H9 (cell line): ENCODE results near the gene ARHGAP12. TPM values are rescaled to one million over a fixed set of nuclear protein-coding genes. Genes with fewer than 3 reads are reported as not detected.

Experiments used
- DNase-seq: peaks from one replicate; pipeline ENCODE4 v3.0.0-alpha.2; 2017
- H2AFZ ChIP-seq: one replicate; pipeline ENCODE4 v1.6.1; 2013; ENCODE audit warnings: mild to moderate bottlenecking, low read length, control low read depth, moderate library complexity
- H2AK5ac ChIP-seq: 2 replicates; pipeline ENCODE4 v1.6.1; 2013; ENCODE audit warnings: low read length, control low read depth, mixed read lengths; ENCODE audit not compliant: insufficient read length
- H2BK120ac ChIP-seq: one replicate; pipeline ENCODE4 v1.6.1; 2013; ENCODE audit warnings: low read depth, mild to moderate bottlenecking, low read length, control low read depth, inconsistent platforms; ENCODE audit not compliant: poor library complexity, severe bottlenecking
- H2BK12ac ChIP-seq: 2 replicates; pipeline ENCODE4 v1.6.1; 2013; ENCODE audit warnings: low read length, control low read depth, mixed read lengths, low read depth; ENCODE audit not compliant: insufficient read length
- H2BK15ac ChIP-seq: 2 replicates; pipeline ENCODE4 v1.6.1; 2013; ENCODE audit warnings: low read depth, low read length, control low read depth
- H2BK20ac ChIP-seq: one replicate; pipeline ENCODE4 v1.6.1; 2013; ENCODE audit warnings: low read depth, mild to moderate bottlenecking, low read length, control low read depth, inconsistent platforms; ENCODE audit not compliant: poor library complexity, severe bottlenecking
- H2BK5ac ChIP-seq: 2 replicates; pipeline ENCODE4 v1.6.1; 2013; ENCODE audit warnings: low read length, control low read depth, mixed read lengths; ENCODE audit not compliant: insufficient read length
- H3K14ac ChIP-seq: 2 replicates; pipeline ENCODE4 v1.6.1; 2013; ENCODE audit warnings: low read length, control low read depth; ENCODE audit not compliant: insufficient read depth
- H3K18ac ChIP-seq: 2 replicates; pipeline ENCODE4 v1.6.1; 2013; ENCODE audit warnings: low read depth, mild to moderate bottlenecking, mixed read lengths, low read length, control low read depth; ENCODE audit not compliant: insufficient read length
- H3K23ac ChIP-seq: 2 replicates; pipeline ENCODE4 v1.6.1; 2013; ENCODE audit warnings: low read length, control low read depth, mixed read lengths, low read depth; ENCODE audit not compliant: insufficient read length
- H3K23me2 ChIP-seq: 2 replicates; pipeline ENCODE4 v1.6.1; 2013; ENCODE audit warnings: low read depth, mild to moderate bottlenecking, mixed read lengths, low read length, control low read depth; ENCODE audit not compliant: insufficient read length, poor library complexity, severe bottlenecking
- H3K27ac ChIP-seq: 2 replicates; pipeline ENCODE4 v1.5.1; 2013; ENCODE audit warnings: low read length, control low read depth, mixed read lengths, low read depth; ENCODE audit not compliant: insufficient read length
- H3K27me3 ChIP-seq: 2 replicates; pipeline ENCODE4 v1.6.1; 2013; ENCODE audit warnings: low read length, control low read depth, inconsistent platforms; ENCODE audit not compliant: insufficient read depth
- H3K4ac ChIP-seq: 2 replicates; pipeline ENCODE4 v1.6.1; 2013; ENCODE audit warnings: low read depth, mild to moderate bottlenecking, control low read depth, inconsistent platforms, low read length, moderate library complexity
- H3K4me1 ChIP-seq: 2 replicates; pipeline ENCODE4 v1.6.1; 2013; ENCODE audit warnings: low read length, control low read depth, inconsistent platforms; ENCODE audit not compliant: insufficient read depth
- H3K4me2 ChIP-seq: 2 replicates; pipeline ENCODE4 v1.6.1; 2013; ENCODE audit warnings: low read length, control low read depth, mixed read lengths; ENCODE audit not compliant: insufficient read length, insufficient read depth
- H3K56ac ChIP-seq: 2 replicates; pipeline ENCODE4 v1.6.1; 2013; ENCODE audit warnings: low read depth, mild to moderate bottlenecking, mixed read lengths, low read length, control low read depth; ENCODE audit not compliant: insufficient read length
- H3K79me1 ChIP-seq: 2 replicates; pipeline ENCODE4 v1.6.1; 2013; ENCODE audit warnings: low read depth, mild to moderate bottlenecking, moderate library complexity, low read length, control low read depth, inconsistent platforms; ENCODE audit not compliant: insufficient read depth, poor library complexity, severe bottlenecking
- H3K79me2 ChIP-seq: 2 replicates; pipeline ENCODE4 v1.6.1; 2013; ENCODE audit warnings: low read length, control low read depth, inconsistent platforms; ENCODE audit not compliant: insufficient read depth
- H3K9ac ChIP-seq: 2 replicates; pipeline ENCODE4 v1.6.1; 2013; ENCODE audit warnings: low read length, control low read depth, mixed read lengths; ENCODE audit not compliant: insufficient read length; ENCODE audit errors: extremely low read depth
- H3K9me3 ChIP-seq: one replicate; pipeline ENCODE4 v1.6.1; 2013; ENCODE audit warnings: low read depth, low read length, inconsistent platforms; ENCODE audit not compliant: control insufficient read depth
- H3T11ph ChIP-seq: one replicate; pipeline ENCODE4 v1.6.1; 2013; ENCODE audit warnings: mild to moderate bottlenecking, low read length, control low read depth, inconsistent platforms
- H4K20me1 ChIP-seq: one replicate; pipeline ENCODE4 v1.6.1; 2013; ENCODE audit not compliant: control insufficient read depth, insufficient read length, insufficient read depth
- H4K5ac ChIP-seq: 2 replicates; pipeline ENCODE4 v1.6.1; 2013; ENCODE audit warnings: low read depth, mild to moderate bottlenecking, mixed read lengths, low read length, control low read depth; ENCODE audit not compliant: insufficient read length
- H4K8ac ChIP-seq: replicated peaks from 2 replicates; pipeline ENCODE4 v1.6.1; 2013; ENCODE audit warnings: low read length, control low read depth, mixed read lengths, low read depth; ENCODE audit not compliant: insufficient read length
- H4K91ac ChIP-seq: 2 replicates; pipeline ENCODE4 v1.6.1; 2013; ENCODE audit warnings: low read depth, mild to moderate bottlenecking, moderate library complexity, mixed read lengths, low read length, control low read depth; ENCODE audit not compliant: insufficient read length
- H3K27ac Mint-ChIP-seq, 3 experiments: 2 replicates in 2 of 3; 3 replicates in 1 of 3; pipeline ENCODE4 v1.8.0; 2020 to 2021; ENCODE audit warnings: mixed read lengths in 3 of 3, mild to moderate bottlenecking in 1 of 3, moderate library complexity in 1 of 3
- H3K27me3 Mint-ChIP-seq: 2 replicates; pipeline ENCODE4 v1.8.0; 2021; ENCODE audit warnings: low read depth, mild to moderate bottlenecking, moderate library complexity, mixed read lengths
- H3K36me3 Mint-ChIP-seq, 3 experiments: 2 replicates in 2 of 3; 3 replicates in 1 of 3; pipeline ENCODE4 v1.8.0; 2020 to 2021; ENCODE audit warnings: low read depth in 3 of 3, mixed read lengths in 3 of 3; ENCODE audit not compliant: insufficient read depth in 1 of 3
- H3K4me1 Mint-ChIP-seq, 2 experiments: 2 replicates each; pipeline ENCODE4 v1.8.0; 2020; ENCODE audit warnings: mixed read lengths in 2 of 2
- H3K4me3 Mint-ChIP-seq, 2 experiments: 2 replicates in 1 of 2; 3 replicates in 1 of 2; pipeline ENCODE4 v1.8.0; 2020 to 2021; ENCODE audit warnings: mild to moderate bottlenecking in 2 of 2, mixed read lengths in 2 of 2, moderate library complexity in 1 of 2
- H3K9me3 Mint-ChIP-seq, 2 experiments: 2 replicates in 1 of 2; 3 replicates in 1 of 2; pipeline ENCODE4 v1.8.0; 2020; ENCODE audit warnings: mild to moderate bottlenecking in 2 of 2, mixed read lengths in 2 of 2, moderate library complexity in 1 of 2
- CTCF ChIP-seq: fragments of 200-600 bp; sonication (generic); conservative IDR thresholded peaks from 3 replicates; pipeline ENCODE4 v1.8.0; 2021; ENCODE audit warnings: antibody characterized with exemption, mild to moderate bottlenecking
- WGBS: extraction: QIAGEN DNeasy Blood & Tissue Kit; methylation state at CpG from one replicate; pipeline ENCODE4 v1.1.7; 2013; ENCODE audit warnings: missing lambda C conversion rate, low lambda C conversion rate, mixed read lengths; ENCODE audit not compliant: insufficient read length; ENCODE audit errors: extremely low coverage; 5-methylcytosine and 5-hydroxymethylcytosine counted together
- total RNA-seq: library from RNA; stranded (reverse); gene quantifications from 2 replicates; pipeline ENCODE4 v1.2.1, GENCODE V29; 2021

The ARHGAP12 gene
- total RNA-seq, 1 experiment from 2014 or later = 34.3 TPM

GRCh38 chr10:31926160-31926559 lies 2.5 kb downstream of the ARHGAP12 start:
- H3K4me3 Mint-ChIP-seq = peak overlapping the region in 1 of 2 experiments; percentile 36; a peak in 2 of 5 replicates
- H3K9ac ChIP-seq = no peak overlapping the region

More at GRCh38 chr10:31926160-31926559, 2.5 kb downstream of the ARHGAP12 start:
- no peak overlapping the region for H3K23ac ChIP-seq
- no peak overlapping the region for H3T11ph ChIP-seq
- H3K27me3 Mint-ChIP-seq = no peaks in the 10 kb centered on the region
- peaks cover 4 to 8% of the 10 kb centered on the region in 2 experiments; a peak in 4 of 5 replicates for H3K9me3 Mint-ChIP-seq
- H3K4me1 Mint-ChIP-seq = peaks cover 27 to 28% of the 10 kb centered on the region in 2 experiments
- no peak overlapping the region for H3K4ac ChIP-seq
- H3K56ac ChIP-seq = no peak overlapping the region
- H3K27me3 ChIP-seq = no peaks in the 10 kb centered on the region
- no peak overlapping the region for H3K27ac Mint-ChIP-seq
- no peak overlapping the region for H3K27ac ChIP-seq
- no peak overlapping the region for H2BK20ac ChIP-seq
- no peak overlapping the region for H3K18ac ChIP-seq
- H4K20me1 ChIP-seq = no peaks in the 10 kb centered on the region
- H2AK5ac ChIP-seq = no peak overlapping the region
- 0 out of 2 replicates have a peak, but pooled peaks cover 3% of the 10 kb centered on the region for H3K4me1 ChIP-seq
- H4K5ac ChIP-seq = no peak overlapping the region
- H4K91ac ChIP-seq = no peak overlapping the region
- peaks cover 10% of the 10 kb centered on the region for H3K23me2 ChIP-seq
- no peak overlapping the region for H3K14ac ChIP-seq
- no peak overlapping the region for H2BK15ac ChIP-seq
- no peak overlapping the region for H2BK5ac ChIP-seq
- DNase-seq = no peak
- peaks cover 44% of the 10 kb centered on the region; the same call in 1 of the 2 replicates for H3K79me2 ChIP-seq
- no peak overlapping the region for H2AFZ ChIP-seq
- H4K8ac ChIP-seq = no peak overlapping the region
- no peak for TF ChIP-seq CTCF
- H3K4me2 ChIP-seq = no peak overlapping the region
- peaks cover 7% of the 10 kb centered on the region for H3K79me1 ChIP-seq
- H2BK12ac ChIP-seq = no peak overlapping the region
- no peaks in the 10 kb centered on the region for H3K9me3 ChIP-seq
- WGBS = no CpG with 5 or more reads among the region's 5 CpGs
- no peak overlapping the region for H2BK120ac ChIP-seq
- H3K36me3 Mint-ChIP-seq = peaks cover 7 to 16% (median 15%) of the 10 kb centered on the region in 3 experiments; a peak in 6 of 7 replicates
